ENCODE results near the gene MIDN.
"Not testable (repeated sequence)": the region's sequence is repeated elsewhere in the genome, so short reads cannot be mapped to it uniquely, and the experiment has no call there.

Gene MIDN

DNA sequence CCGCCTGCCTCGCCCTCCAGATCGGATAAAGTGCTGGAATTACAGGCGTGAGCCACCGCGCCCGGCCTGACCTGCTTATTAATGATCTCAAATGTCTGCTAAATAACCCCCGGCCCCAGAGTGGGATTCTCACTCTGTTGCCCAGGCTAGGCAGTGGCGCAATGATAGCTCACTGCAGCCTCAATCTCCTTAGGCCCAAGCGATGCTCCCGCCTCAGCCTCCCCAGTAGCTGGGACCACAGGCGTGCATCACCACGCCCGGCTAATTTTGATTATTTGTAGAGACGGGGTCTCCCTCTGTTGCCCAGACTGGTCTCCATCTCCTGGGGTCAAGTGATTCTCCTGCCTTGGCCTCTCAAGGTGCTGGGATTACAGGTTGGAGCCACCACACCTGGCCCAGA is 7.5 kb upstream of the MIDN start:
- DNase-seq (no peak), ATAC-seq (replicated peaks) (no peak)
- Mint-ChIP-seq H3K4me3 (peak overlapping the region; percentile 81 to 85), H3K4me1 (ENCODE audit: low read depth in 2 of 2) (peaks cover 21 to 29% of the 10 kb centered on the region in 2 donors), H3K36me3 (ENCODE audit: insufficient read depth) (peaks cover 28% of the 10 kb centered on the region), H3K9me3 (no peaks in the 10 kb centered on the region), H3K27ac (peak overlapping the region; percentile 71 to 92), H3K27me3 (peaks cover 10 to 11% of the 10 kb centered on the region in 2 donors)

DNA sequence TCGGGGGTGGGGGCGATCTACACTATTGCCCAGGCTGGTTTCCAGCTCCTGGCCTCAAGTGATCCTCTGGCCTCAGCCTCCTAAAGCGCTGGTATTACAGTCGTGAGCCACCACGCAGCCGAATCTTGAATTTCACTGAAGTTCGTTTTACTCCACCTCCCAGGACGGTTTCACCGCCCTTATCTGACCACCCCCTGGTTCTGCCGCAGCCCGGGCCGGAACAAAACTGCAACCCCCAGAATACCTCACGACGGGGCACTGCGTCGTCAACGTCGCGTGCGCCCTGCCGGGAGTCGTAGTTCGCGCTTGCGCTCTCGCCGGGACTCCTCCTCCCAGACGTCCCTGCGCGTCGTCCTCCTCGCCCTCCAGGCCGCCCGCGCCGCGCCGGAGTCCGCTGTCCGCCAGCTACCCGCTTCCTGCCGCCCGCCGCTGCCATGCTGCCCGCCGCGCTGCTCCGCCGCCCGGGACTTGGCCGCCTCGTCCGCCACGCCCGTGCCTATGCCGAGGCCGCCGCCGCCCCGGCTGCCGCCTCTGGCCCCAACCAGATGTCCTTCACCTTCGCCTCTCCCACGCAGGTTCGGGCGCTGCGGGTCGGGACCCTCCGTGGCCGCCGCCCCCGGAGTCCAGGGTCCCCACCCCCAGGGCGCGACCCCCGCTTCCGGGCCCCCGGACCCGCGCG is 6.8 kb upstream of the MIDN start, which contains the start of gene ATP5F1D:
ATP5F1D (plus strand) TSS at position 335 of the 679 bp plus-strand sequence; CDS start at position 435, 100 bp downstream.
- ATAC-seq (replicated peaks) = peak; percentile 64
- Mint-ChIP-seq H3K27ac (peak within 1 kb of the TSS; percentile 71 to 92), H3K27me3 (peaks cover 10 to 11% of the 10 kb centered on the region in 2 donors), H3K36me3 (ENCODE audit: insufficient read depth) (peaks cover 30% of the 10 kb centered on the region), H3K9me3 (no peaks in the 10 kb centered on the region), H3K4me1 (ENCODE audit: low read depth in 2 of 2) (peaks cover 21 to 27% of the 10 kb centered on the region in 2 donors), H3K4me3 (peak within 1 kb of the TSS; percentile 81 to 85)
- peak; percentile 80 to 86 (median 84) for DNase-seq

- peak; percentile 86 to 91 (median 89) for DNase-seq
- H3K4me1 Mint-ChIP-seq (ENCODE audit: low read depth in 2 of 2) = peaks cover 13 to 19% of the 10 kb centered on the region in 2 donors
Measured at GRCh38 chr19:1243768-1244692, 4.4 kb upstream of the MIDN start.

GRCh38 chr19:1244693-1245451 is 3.5 kb upstream of the MIDN start:
- peak in 1 of 3 experiments; percentile 47 for DNase-seq
- ATAC-seq (replicated peaks) = no peak
- no peaks in the 10 kb centered on the region for H3K9me3 Mint-ChIP-seq
- H3K36me3 Mint-ChIP-seq (ENCODE audit: insufficient read depth) = peaks cover 37% of the 10 kb centered on the region
- peaks cover 13 to 16% of the 10 kb centered on the region in 2 donors for H3K4me1 Mint-ChIP-seq (ENCODE audit: low read depth in 2 of 2)
- peak overlapping the region; percentile 53 to 62 for H3K4me3 Mint-ChIP-seq
- no peaks in the 10 kb centered on the region for H3K27me3 Mint-ChIP-seq
- peak overlapping the region; percentile 63 to 68 for H3K27ac Mint-ChIP-seq

More at GRCh38 chr19:1243768-1244692, 4.4 kb upstream of the MIDN start:
- H3K9me3 Mint-ChIP-seq = no peaks in the 10 kb centered on the region
- H3K4me3 Mint-ChIP-seq = peak overlapping the region; percentile 53 to 62
- peak; percentile 43 for ATAC-seq (replicated peaks)
- H3K36me3 Mint-ChIP-seq (ENCODE audit: insufficient read depth) = peaks cover 33% of the 10 kb centered on the region
- H3K27ac Mint-ChIP-seq = peak overlapping the region; percentile 63 to 68
- peaks cover under 1 to 1% of the 10 kb centered on the region in 2 donors for H3K27me3 Mint-ChIP-seq

DNA sequence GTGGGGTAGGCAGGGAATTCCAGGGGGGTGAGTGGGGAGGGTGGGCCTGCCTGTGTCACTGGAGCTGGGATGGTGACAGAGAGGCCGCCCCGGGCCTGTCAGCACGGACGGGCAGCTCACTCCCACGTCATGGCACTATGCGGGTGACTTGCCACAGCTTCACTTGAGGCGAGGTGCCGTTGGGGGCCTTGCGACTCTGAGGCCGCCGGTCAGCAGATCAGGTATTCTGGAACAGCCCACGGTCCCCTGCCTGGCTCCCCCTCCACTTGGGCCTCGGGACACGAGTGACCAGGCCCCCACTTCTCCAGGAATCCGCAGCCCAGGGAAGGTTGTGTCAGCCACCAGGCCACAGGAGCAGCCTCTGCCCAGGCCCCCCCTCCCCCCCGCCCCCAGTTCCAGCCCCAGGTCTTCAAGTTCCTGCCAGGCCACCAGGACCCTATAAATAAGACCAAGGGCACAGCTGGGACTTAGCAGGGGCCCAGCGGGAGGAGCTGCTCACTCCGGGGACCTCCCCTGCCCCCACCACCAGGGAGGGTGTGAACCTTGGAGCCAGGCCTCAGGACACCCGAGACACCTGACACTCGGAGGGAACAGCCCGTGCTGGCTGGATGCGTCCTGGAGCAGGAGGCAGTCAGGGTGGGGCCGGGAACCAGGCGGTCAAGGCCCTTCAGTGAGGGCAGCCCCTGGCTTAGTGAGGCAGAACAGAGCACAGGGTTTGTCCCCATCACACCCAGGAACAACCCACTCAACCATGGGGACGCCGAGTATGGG is 2.7 kb upstream of the MIDN start:
- H3K9me3 Mint-ChIP-seq = no peaks in the 10 kb centered on the region

DNA sequence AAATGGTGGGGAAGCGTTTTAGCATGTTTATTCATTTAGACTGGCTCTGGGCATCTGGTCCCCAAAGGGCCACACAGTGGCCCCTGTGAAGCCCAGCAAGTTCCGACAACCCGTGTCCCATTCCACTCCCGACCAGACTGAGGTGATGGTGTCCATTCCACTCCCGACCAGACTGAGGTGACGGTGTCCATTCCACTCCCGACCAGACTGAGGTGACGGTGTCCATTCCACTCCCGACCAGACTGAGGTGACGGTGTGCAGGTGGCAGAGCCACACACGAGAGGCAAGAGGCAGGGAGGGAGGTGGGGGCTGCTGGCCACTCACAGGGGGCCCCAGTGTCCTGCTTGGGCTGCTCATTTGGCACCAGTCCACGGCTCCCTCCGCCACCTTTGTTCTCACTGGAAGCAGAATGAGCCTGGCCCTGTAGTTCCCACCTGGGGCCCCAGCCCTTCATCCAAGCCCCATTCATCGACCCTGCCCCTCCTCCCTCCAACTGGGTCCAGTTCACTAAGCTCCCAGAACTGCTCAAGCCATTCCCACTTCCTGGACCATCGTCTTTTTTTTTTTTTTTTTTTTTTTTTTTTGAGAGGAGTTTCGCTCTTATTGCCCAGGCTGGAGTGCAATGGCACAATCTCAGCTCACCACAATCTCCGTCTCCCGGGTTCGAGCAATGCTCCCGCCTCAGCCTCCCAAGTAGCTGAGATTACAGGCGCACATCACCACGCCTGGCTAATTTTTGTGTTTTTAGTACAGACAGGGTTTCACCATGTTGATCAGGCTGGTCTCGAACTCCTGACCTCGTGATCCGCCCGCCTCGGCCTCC is 1.9 kb upstream of the MIDN start:
- not testable (repeated sequence) for DNase-seq; H3K27me3 Mint-ChIP-seq; ATAC-seq (replicated peaks); H3K9me3 Mint-ChIP-seq
- peaks cover 36% of the 10 kb centered on the region for H3K36me3 Mint-ChIP-seq (ENCODE audit: insufficient read depth)
- peaks cover 10 to 13% of the 10 kb centered on the region in 2 donors for H3K4me1 Mint-ChIP-seq (ENCODE audit: low read depth in 2 of 2)
- peak overlapping the region in 1 of 2 donors; percentile 15 for H3K27ac Mint-ChIP-seq
- peak overlapping the region in 1 of 2 donors; percentile 21 for H3K4me3 Mint-ChIP-seq

More for the DNA sequence above, 2.7 kb upstream of the MIDN start:
- peaks cover 13 to 16% of the 10 kb centered on the region in 2 donors for H3K4me1 Mint-ChIP-seq (ENCODE audit: low read depth in 2 of 2)
- ATAC-seq (replicated peaks) (no peak), DNase-seq (no peak)
- H3K36me3 Mint-ChIP-seq (ENCODE audit: insufficient read depth) = peaks cover 36% of the 10 kb centered on the region
- no peaks in the 10 kb centered on the region for H3K27me3 Mint-ChIP-seq
- H3K4me3 Mint-ChIP-seq = no peak overlapping the region
- no peak overlapping the region for H3K27ac Mint-ChIP-seq

GRCh38 chr19:1247748-1248138 is 640 bp upstream of the MIDN start:
- Mint-ChIP-seq H3K36me3 (ENCODE audit: insufficient read depth) (peaks cover 45% of the 10 kb centered on the region), H3K4me3 (peak overlapping the region; percentile 65 to 79), H3K27me3 (no peaks in the 10 kb centered on the region), H3K4me1 (ENCODE audit: low read depth in 2 of 2) (peaks cover 4 to 13% of the 10 kb centered on the region in 2 donors), H3K9me3 (no peaks in the 10 kb centered on the region), H3K27ac (peak overlapping the region in 1 of 2 donors; percentile 53)
- ATAC-seq (replicated peaks) = no peak
- DNase-seq = no peak

GRCh38 chr19:1248786-1249297 is 459 bp downstream of the MIDN start:
- ATAC-seq (replicated peaks) (peak; percentile 41), DNase-seq (peak; percentile 84 to 89 (median 85))
- Mint-ChIP-seq H3K27me3 (no peaks in the 10 kb centered on the region), H3K9me3 (no peaks in the 10 kb centered on the region), H3K27ac (peak overlapping the region; percentile 53 to 73), H3K36me3 (ENCODE audit: insufficient read depth) (peaks cover 56% of the 10 kb centered on the region), H3K4me3 (peak overlapping the region; percentile 65 to 79), H3K4me1 (ENCODE audit: low read depth in 2 of 2) (peaks cover 8 to 16% of the 10 kb centered on the region in 2 donors)

DNA sequence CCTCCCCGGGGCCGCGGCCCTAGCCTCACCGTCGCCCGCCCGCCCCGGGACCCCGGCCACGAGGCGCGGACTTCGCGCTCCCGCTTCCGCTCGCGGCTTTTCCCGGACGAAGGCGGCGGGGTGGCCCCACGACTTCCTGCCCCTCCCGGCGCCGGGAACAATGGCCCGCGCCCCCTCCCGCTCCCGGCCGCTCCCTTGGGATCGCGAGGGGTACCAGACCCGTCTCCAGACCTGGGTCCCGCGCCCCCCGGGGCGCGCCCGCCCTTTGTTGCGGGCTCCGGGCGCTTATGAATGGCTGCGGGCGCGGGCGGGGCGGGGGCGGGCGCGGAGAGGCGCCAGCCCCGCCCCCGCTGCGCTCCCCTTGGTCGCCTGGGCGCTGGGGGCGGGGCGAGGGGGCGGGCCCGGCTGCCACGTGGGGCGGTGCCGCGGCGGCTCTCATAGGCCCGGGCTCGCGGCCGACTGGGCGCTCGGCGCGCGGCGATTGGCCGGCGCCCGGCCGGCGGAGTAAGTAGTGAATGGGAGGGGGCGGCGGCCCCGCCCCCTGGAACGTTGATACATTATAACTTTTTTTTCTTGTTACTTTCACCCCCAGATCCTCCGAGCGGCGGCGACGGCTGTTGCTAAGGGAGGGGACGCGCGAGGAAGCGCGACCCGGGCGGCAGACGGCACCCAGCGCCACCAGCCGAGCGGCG is 1.1 kb downstream of the MIDN start:
- peaks cover 8 to 16% of the 10 kb centered on the region in 2 donors for H3K4me1 Mint-ChIP-seq (ENCODE audit: low read depth in 2 of 2)
- H3K4me3 Mint-ChIP-seq = peak overlapping the region; percentile 79 to 91
- peak overlapping the region; percentile 73 to 75 for H3K27ac Mint-ChIP-seq
- DNase-seq (peak; percentile 82 to 88 (median 87)), ATAC-seq (replicated peaks) (peak; percentile 54)
- H3K27me3 Mint-ChIP-seq = no peaks in the 10 kb centered on the region
- H3K36me3 Mint-ChIP-seq (ENCODE audit: insufficient read depth) = peaks cover 62% of the 10 kb centered on the region
- H3K9me3 Mint-ChIP-seq = no peaks in the 10 kb centered on the region

DNA sequence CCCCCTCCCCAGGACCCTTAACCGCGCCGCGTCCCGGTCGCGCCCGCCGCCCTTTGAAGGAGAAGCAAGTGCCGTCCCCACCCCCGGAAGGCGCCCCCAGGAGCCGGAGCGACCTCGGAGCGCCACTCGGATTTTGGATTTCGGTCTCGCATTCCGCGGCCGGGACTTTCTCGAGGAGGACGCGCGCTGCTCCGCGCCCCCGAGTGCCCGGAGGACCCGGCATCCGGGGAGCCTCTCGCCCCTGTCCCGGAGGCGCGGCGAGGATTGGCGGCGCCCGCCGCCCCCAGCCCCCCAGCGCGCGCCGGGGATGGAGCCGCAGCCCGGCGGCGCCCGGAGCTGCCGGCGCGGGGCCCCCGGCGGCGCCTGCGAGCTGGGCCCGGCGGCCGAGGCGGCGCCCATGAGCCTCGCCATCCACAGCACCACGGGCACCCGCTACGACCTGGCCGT is 1.6 kb downstream of the MIDN start:
- peak overlapping the region; percentile 91 to 95 for H3K4me3 Mint-ChIP-seq
- H3K36me3 Mint-ChIP-seq (ENCODE audit: insufficient read depth) = peaks cover 63% of the 10 kb centered on the region
- H3K9me3 Mint-ChIP-seq = no peaks in the 10 kb centered on the region
- H3K4me1 Mint-ChIP-seq (ENCODE audit: low read depth in 2 of 2) = peaks cover 5 to 16% of the 10 kb centered on the region in 2 donors
- H3K27me3 Mint-ChIP-seq = no peaks in the 10 kb centered on the region
- no peak for DNase-seq
- H3K27ac Mint-ChIP-seq = peak overlapping the region; percentile 73 to 75
- no peak for ATAC-seq (replicated peaks)

All from effector memory CD8-positive, alpha-beta T cell (primary cell).